Colon (tissue), 2 donors: ENCODE measurements around the gene COX6B2.

ENCODE experiments used
- FAIRE-seq: peaks from 2 replicates; lab custom pipeline; 2012; peaks lifted over from hg19 to GRCh38; lab: Jason Lieb, UNC
- donor health status: control.
- donor health status: control.

COX6B2 gene

DNA sequence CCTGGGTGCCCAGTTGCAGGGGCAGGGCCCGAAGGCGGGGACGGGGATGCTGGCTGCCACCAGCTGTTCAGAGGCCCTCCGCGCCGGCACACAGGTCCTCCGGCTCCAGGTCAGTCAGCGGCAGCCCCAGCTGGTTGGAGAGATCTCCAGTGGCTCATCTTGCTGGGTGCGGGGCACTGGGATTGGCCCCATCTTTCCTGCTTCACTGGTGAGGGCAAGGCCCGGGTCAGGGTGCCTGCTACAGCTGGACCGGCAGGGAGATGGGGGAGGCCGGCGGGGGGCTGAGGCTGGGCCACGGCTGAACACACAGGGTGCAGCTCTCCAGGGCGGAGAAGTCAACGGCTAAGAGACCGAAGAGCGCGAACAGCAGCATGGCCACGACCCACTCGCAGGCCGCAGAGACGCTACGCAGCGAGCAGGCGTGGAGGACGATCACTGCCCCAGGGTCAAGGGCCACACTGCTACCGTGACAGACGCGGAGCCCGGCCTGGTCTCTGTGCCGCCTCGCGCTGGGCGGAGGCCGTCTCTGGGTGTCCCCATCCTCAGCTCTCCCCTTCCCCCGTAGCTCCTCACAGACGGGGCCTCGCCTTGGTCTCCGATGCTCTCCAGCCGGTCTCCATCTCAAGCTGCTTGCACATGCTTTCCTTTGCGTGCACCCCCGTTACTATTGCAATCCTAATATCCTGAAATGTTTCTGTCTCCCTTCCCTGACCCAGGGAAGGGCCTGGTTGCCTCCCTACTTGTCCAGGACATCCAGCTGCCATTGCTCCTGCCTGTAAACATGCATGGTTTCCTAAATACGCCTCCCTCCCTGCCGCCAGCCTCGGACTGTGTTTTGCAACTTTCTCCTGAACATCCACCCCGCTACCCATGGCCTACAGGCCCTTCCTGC lies 41.7 kb downstream of the COX6B2 start:
- FAIRE-seq, result no peak

DNA sequence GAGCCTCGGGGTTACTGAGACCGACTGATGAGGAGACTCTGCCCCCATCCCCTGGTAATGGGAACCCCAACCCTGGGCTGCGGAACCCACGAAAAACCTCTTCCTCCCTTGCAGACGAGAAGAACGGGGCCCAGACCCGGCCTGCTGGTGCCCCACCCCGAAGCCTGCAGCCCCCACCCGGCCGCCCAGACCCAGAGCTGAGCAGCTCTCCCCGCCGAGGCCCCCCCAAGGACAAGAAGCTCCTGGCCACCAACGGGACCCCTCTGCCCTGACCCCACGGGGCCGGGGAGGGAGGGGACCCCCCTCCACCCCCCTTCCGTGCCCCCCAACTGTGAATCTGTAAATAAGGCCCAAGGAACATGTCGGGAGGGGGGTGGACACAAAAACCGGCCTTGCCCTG lies 42.7 kb downstream of the COX6B2 start:
- no peak for FAIRE-seq

DNA sequence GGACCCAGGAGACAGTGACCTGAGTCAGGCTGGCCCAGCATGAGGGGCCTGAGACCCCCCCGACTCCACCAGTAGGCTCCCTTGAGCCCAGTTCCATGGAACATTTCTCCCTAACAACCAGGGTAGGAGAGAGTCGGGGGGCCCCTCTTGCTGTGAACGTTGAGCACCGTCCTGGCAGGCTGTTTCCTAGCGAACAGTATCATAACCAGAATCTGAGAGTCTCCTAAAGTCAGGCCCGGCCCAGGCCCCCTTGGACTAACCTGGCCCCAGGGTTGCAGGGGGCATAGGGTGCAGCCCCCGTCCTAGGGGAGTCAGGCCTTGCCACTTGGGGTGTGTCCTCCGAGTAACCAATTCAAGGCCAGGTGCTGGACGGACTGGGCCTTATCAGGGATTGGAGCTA lies 43.1 kb downstream of the COX6B2 start:
- no peak for FAIRE-seq

DNA sequence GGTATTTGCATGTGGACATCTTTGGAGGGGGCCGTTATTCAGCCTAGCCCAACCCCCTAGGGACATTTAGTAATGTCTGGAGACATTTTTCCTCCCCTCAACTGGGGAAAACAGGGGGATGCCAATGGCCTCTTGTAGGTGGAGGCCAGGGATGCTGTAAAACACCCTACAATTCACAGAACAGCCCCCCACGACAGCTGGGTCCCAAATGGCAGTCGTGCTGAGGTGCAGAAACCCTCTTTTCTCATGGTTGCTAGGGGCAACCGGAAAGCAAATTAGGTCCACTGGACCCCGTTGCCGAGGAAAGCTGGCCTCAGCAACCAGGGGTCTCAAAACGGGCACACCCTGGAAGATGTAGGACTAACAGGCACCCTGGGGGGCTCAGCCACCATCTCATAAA lies 44.0 kb downstream of the COX6B2 start:
- FAIRE-seq, result no peak

DNA sequence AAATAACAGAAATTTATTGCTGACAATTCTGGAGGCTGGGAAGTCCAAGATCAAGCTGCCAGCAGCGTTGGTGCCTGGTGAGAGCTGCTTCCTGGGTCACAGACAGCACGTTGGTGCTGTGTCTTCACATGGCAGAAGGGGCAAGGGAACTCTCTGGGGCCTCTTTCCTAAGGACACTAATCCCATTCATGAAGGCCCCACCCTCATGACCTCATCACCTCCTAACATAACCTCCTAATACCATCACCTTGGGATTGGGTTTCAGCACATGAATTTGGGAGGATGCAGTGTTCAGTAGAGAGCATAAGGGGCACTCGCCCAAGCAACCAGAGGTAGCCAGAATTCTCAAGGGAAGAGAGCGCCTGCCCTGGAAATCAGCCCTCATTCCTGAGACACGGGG lies 45.1 kb downstream of the COX6B2 start:
- FAIRE-seq, result no peak

DNA sequence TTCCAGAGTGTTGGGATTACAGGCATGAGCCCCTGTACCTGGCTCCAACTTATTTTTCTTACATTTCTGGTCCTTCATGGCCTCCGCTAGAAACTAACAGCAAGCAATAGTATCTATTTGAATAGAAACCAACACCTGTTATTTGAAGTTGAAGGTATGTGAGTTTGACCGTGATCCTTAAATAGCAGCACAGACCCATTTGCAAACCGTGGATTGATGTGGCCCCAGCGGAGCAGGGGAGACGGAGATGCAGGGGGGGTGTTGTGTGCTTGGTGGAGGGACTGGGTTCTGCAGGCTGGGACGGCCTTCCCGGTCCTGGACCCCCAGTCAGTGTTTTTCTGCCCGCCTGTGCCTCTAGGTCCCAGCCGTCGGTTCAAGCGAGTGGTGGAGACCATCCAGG lies 46.2 kb downstream of the COX6B2 start:
- no peak for FAIRE-seq

DNA sequence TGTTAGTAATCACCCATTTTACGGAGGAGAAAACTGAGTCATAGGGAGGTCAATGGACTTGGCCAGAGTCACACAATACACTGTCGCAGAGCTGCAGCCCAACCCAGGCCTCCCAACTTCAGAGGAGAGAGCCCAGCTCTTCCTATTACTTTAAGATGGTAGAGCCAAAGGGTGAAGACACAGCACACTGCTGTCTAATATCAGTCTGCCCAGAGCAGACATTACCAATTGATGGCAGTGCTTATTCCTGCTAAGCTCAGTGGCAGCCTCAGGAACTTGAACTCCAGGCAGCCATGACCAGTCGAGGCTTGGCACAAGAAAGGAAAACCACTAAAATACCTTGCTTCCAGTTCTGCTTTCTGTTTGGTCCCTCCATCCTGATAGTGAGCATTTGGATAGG lies 47.8 kb downstream of the COX6B2 start:
- FAIRE-seq, result no peak

DNA sequence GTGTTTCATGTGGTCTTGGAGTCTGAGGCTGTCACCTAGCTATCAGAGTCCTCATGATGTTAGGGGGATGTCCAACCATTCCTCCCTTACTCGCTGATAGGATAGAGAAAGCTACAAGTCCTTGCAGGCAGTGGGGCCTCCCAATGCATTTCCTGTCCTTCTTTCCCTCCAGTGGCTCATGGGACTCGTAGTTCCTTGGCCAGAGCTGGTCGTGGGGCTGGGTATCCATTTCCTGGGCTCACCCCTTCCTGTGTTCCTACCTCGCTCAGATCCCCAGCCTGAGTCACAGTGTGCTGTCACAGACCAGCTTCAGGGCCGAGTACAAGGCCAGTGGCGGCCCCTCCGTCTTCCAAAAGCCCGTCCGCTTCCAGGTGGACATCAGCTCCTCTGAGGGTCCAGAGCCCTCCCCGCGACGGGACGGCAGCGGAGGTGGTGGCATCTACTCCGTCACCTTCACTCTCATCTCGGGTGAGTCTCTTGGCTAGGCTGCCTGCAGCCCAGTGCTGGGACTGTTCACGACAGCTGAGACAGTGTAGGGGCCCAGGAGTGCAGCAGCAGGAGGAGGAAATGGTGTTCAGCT lies 48.4 kb downstream of the COX6B2 start:
- FAIRE-seq, result no peak

DNA sequence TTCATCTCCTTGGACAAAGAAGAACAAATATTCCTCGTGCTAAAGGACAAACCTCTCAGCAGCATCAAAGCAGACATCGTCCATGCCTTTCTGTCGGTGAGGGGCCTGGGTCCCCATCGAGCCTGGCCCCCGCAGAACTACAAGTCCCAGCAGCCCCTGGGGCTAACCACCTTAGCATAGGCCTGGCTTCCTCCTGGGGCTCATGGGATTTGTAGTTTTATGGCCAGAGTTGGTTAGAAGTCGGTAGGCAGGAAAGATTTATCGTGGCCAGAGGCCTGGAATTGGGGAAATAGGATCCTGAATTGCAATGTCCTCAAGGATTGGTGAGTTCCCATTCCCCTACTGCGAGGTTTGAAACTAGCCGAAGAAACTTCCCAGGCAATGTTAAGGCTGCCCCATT lies 49.0 kb downstream of the COX6B2 start:
- FAIRE-seq, result no peak

DNA sequence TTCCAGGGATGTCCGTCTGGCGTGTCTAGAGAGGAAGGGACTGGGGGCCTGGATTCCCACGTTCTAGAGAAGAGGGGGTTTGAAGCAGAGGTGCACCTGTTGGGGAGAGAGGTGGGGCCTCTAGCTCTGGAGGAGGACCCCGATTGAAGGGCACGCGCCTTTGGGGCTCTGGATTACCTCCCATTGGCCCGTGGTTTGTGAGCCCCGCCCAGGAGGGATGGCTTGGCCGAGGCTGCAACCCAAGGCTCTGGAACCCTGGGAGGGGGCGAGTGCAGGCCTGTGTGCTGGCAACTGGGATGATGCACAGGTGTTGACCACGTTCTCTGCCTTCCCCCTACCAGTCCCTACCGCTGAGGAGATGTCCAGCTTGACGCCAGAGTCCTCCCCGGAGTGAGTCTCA lies 49.5 kb downstream of the COX6B2 start:
- FAIRE-seq, result no peak

DNA sequence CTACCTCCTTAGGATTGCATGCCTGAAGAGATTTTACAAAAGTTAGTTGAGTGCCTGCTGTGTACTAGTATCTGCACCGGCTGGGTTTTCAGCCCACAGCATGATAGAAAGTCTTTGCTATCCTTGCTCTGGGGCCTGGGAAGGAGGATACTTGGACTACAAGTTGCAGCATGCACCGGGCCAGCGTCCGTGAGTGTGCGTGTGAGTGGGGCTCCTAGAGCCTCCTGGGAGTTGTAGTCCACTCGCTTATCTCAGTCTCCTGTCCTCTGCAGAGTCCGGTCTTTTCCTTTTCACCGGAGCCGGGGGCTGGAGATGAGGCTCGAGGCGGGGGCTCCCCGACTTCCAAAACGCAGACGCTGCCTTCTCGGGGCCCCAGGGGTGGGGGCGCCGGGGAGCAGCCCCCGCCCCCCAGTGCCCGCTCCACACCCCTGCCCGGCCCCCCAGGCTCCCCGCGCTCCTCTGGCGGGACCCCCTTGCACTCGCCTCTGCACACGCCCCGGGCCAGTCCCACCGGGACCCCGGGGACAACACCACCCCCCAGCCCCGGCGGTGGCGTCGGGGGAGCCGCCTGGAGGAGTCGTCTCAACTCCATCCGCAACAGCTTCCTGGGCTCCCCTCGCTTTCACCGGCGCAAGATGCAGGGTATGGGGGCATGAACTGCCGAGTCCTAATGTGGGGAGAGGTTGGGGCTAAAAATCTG lies 50.1 kb downstream of the COX6B2 start:
- FAIRE-seq, result no peak

DNA sequence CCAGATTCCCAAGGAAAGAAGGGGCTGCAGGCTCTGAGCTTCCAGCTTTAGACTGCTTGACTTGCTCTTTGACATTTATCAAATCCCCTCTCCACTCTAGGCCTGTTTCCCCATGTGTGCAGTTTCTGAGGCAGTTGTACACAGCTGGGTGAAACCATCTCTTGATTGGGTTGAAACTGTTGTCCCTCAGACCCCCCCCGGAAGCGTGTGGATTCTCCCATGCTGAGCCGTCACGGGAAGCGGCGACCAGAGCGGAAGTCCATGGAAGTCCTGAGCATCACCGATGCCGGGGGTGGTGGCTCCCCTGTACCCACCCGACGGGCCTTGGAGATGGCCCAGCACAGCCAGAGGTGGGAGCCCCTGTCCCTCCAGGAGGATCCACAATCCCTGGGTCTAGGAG lies 51.0 kb downstream of the COX6B2 start:
- FAIRE-seq, result no peak

DNA sequence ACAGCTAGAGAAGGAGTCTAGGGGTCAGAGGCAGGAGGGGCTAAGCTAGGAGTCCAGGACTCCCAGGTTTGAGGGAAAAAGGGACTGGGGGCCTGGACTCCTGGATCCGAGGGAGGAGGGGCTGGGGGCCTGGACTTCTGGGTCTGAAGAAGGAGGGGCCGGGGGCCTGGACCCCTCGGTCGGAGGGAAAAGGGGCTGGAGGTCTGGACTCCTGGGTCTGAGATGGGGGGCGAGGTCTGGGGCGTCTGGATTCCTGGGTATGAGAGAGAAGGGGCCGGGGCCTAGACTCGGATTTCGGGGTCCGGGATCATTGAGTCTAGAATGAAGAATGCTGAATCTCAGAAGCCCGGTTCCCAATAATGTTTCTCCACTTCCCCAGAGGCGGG lies 52.2 kb downstream of the COX6B2 start:
- FAIRE-seq, result no peak

DNA sequence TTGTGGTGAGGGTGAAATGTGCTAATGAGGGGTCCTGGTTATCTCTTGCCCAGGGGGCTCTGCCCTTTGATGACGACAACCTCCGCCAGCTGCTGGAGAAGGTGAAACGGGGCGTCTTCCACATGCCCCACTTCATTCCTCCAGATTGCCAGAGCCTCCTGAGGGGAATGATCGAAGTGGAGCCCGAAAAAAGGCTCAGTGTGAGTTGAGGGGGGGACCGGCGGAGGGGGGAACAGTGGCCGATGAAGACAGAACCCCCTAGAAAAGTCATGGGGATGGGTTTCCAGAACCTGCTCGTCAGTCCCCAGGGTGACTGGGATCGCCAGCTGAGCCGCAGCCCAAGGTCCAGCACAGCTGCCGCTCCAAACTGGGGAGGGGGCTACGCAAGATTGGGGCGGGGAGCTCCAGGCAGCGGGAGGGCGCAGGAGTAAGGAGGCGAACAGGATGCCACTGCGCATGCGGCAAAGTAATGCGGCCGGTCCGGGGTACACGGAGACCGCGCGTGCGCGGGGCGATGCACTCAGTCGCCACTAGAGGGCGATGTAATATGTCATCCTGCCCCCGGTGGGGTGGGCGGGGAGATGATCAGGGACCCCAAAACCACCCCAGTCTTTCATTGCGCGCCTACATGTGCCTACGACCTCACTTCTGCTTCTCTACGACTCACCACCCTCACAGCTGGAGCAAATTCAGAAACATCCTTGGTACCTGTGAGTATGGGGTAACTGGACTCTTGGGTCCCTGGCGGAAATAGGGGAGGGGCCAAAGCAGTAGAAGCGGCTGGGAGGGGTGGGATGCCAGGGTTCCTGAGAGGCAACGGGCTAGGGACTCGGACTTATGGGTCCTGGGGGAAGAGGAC lies 52.8 kb downstream of the COX6B2 start:
- FAIRE-seq, result no peak

DNA sequence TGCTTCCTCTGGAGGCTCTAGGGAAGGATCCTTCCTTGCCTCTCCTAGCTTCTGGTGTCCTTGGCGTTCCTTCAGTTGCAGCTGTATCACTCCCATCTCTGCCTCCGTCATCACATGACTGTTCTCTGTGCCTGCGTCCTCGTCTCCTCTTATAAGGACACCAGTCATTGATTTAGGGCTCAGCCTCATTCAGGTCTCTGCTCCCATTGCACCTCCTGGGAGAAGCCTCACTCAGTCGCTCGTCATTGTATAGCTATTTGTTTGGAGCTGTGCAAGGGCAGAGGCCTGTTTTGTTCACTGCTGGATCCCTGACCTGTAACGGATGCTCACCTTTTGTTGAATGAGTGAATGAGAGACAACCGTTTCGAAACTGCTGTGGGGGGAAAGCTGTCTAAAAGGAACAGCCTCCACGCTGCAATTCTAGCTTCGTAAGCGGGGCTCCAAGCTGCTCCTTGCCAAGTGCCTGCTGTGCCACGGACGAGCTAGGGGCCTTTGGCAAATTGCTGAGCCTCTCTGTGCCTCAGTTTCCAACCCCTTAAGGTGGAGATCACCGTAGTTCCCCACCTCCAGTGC lies 53.5 kb downstream of the COX6B2 start:
- no peak for FAIRE-seq

DNA sequence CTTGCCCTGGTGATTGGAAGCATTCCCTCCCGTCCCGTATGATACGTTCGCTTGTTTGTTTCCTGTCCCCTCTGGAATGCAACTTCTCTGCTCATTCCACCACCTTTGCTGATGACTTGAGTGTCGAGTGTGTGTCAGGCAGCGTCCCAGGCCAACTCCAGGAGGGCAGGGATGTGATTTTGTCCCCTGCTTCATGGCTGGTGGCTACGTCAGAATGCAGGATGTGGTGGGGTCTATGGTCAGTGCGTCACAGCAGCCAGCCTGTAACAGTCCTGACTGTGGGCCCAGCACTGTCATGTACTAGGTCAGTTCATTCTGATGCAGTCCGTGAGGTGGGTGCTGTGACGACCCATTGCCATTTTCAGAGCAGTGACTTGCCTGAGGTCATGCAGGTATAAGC lies 54.5 kb downstream of the COX6B2 start:
- FAIRE-seq, result no peak
